Retinal pigment epithelial cell (primary cell): Measurements from ENCODE around the gene MYO18A.

ENCODE experiments used
- DNase-seq: peaks from one replicate; pipeline ENCODE4 v3.0.0-alpha.2; 2010; ENCODE audit warnings: low read depth
- H3K4me3 ChIP-seq: 2 replicates; pipeline ENCODE4 v1.5.1; 2011; ENCODE audit warnings: mild to moderate bottlenecking, low read length, control low read depth, moderate library complexity
- CTCF ChIP-seq: conservative IDR thresholded peaks from 2 replicates; pipeline ENCODE4 v1.5.1; 2011; ENCODE audit warnings: low read depth, low read length, control low read depth, inconsistent platforms

MYO18A gene

GRCh38 chr17:29059281-29059680, 120.9 kb downstream of the MYO18A start:
- TF ChIP-seq CTCF = no peak
- H3K4me3 ChIP-seq = no peak overlapping the region

GRCh38 chr17:29058391-29058790, 121.8 kb downstream of the MYO18A start:
- no peak for DNase-seq
- no peak overlapping the region for H3K4me3 ChIP-seq
- no peak for TF ChIP-seq CTCF

More at GRCh38 chr17:29059281-29059680, 120.9 kb downstream of the MYO18A start:
- DNase-seq = no peak

GRCh38 chr17:29057361-29057760, 122.8 kb downstream of the MYO18A start:
- DNase-seq = no peak
- no peak for TF ChIP-seq CTCF
- H3K4me3 ChIP-seq = no peak overlapping the region

DNA sequence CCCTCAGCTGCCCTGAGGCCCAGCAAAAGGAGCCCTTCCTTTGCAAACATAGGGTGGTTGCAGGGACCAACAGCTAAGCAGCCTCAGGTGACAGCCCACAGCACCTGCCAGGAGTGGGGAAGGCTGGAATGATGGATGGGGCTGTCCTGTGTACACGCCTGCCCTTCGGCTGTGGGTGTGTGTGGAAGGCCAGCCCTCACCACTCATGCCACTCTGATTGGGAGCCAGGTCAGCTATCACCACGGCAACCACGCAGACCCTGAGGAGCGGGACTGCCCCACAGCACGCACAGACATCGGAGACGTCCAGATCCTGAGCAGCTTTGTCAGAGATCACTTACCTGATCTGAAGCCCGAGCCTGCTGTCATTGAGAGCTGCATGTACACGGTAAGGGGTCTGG, 125.4 kb downstream of the MYO18A start:
- no peak for DNase-seq
- H3K4me3 ChIP-seq = no peak overlapping the region
- TF ChIP-seq CTCF = no peak

- H3K4me3 ChIP-seq = no peak overlapping the region
- no peak for DNase-seq
- TF ChIP-seq CTCF = no peak
Measured at GRCh38 chr17:29051731-29052130, 128.5 kb downstream of the MYO18A start.

DNA sequence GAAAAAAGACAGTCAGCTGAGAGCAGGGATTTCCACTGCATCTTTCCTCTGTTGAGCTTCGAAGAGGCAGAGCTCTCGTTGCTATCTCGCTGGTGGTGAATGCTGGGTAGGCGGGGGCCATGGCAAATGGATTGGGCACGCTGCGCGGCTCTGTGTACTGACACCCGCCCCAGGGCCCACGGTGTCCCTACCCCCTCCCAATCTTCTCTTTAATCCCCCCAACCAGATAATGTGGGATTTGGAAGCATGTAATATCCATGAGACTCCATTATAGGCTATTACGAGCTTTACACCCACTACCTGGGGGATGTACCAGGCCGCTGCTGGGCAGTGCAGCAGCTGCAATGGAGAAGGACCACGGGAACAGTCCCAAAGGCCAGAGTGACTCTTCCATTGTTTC, 129.0 kb downstream of the MYO18A start:
- DNase-seq = no peak
- TF ChIP-seq CTCF = no peak
- H3K4me3 ChIP-seq = no peak overlapping the region

- no peak for DNase-seq
- no peak overlapping the region for H3K4me3 ChIP-seq
- TF ChIP-seq CTCF = no peak
Measured at GRCh38 chr17:29050176-29050575, 130.0 kb downstream of the MYO18A start.
